Neural crest cell (in vitro differentiated cells): ENCODE measurements around the gene RASGRF2. TPM values are rescaled to one million over a fixed set of nuclear protein-coding genes. Genes with fewer than 3 reads are reported as not detected.

ENCODE experiments used
- DNase-seq: peaks from one replicate; pipeline ENCODE4 v3.0.0; 2021; ENCODE audit warnings: low read depth, mixed read lengths, low spot score
- H3K27ac Mint-ChIP-seq: one replicate; pipeline ENCODE4 v1.8.0; 2021; ENCODE audit warnings: mild to moderate bottlenecking, mixed read lengths; ENCODE audit not compliant: unreplicated experiment
- H3K27me3 Mint-ChIP-seq: 2 replicates; pipeline ENCODE4 v1.8.0; 2021; ENCODE audit warnings: low read depth, mild to moderate bottlenecking, mixed read lengths
- H3K36me3 Mint-ChIP-seq: 2 replicates; pipeline ENCODE4 v1.8.0; 2021; ENCODE audit warnings: low read depth, mild to moderate bottlenecking, mixed read lengths
- H3K4me1 Mint-ChIP-seq: 2 replicates; pipeline ENCODE4 v1.8.0; 2021; ENCODE audit warnings: mixed read lengths
- H3K4me3 Mint-ChIP-seq: one replicate; pipeline ENCODE4 v1.8.0; 2021; ENCODE audit warnings: mild to moderate bottlenecking, mixed read lengths
- H3K9me3 Mint-ChIP-seq: 2 replicates; pipeline ENCODE4 v1.8.0; 2021; ENCODE audit warnings: mixed read lengths
- CTCF ChIP-seq: fragments of 200-600 bp; sonication (generic); conservative IDR thresholded peaks from 2 replicates; pipeline ENCODE4 v1.5.0; 2021; ENCODE audit warnings: antibody characterized with exemption, mild to moderate bottlenecking
- total RNA-seq: library from RNA; stranded (reverse); gene quantifications from 2 replicates; pipeline ENCODE4 v1.2.1, GENCODE V29; 2021

RASGRF2 gene
- total RNA-seq, 1 donor from 2014 or later = 0.19 TPM

GRCh38 chr5:81230416-81230815 lies 270.3 kb downstream of the RASGRF2 start:
- no peak overlapping the region for H3K27ac Mint-ChIP-seq

GRCh38 chr5:81232464-81233079 lies 272.4 kb downstream of the RASGRF2 start:
- no peak for TF ChIP-seq CTCF
- no peak for DNase-seq
- H3K36me3 Mint-ChIP-seq = no peaks in the 10 kb centered on the region
- H3K4me1 Mint-ChIP-seq = peaks cover 17% of the 10 kb centered on the region
- H3K4me3 Mint-ChIP-seq = no peak overlapping the region
- no peaks in the 10 kb centered on the region for H3K9me3 Mint-ChIP-seq
- no peaks in the 10 kb centered on the region for H3K27me3 Mint-ChIP-seq
- no peak overlapping the region for H3K27ac Mint-ChIP-seq

More at GRCh38 chr5:81230416-81230815, 270.3 kb downstream of the RASGRF2 start:
- no peaks in the 10 kb centered on the region for H3K9me3 Mint-ChIP-seq
- TF ChIP-seq CTCF = no peak
- DNase-seq = no peak
- H3K27me3 Mint-ChIP-seq = no peaks in the 10 kb centered on the region
- no peaks in the 10 kb centered on the region for H3K36me3 Mint-ChIP-seq
- peaks cover 17% of the 10 kb centered on the region for H3K4me1 Mint-ChIP-seq
- no peak overlapping the region for H3K4me3 Mint-ChIP-seq

- no peaks in the 10 kb centered on the region for H3K36me3 Mint-ChIP-seq
- peak within 1 kb of the TSS; percentile 79 for H3K4me3 Mint-ChIP-seq
- H3K9me3 Mint-ChIP-seq = no peaks in the 10 kb centered on the region
- peaks cover 17% of the 10 kb centered on the region for H3K4me1 Mint-ChIP-seq
- H3K27ac Mint-ChIP-seq = peak within 1 kb of the TSS; percentile 65
- TF ChIP-seq CTCF = no peak
- no peaks in the 10 kb centered on the region for H3K27me3 Mint-ChIP-seq
- DNase-seq = peak; percentile 42
Measured at GRCh38 chr5:81233080-81233634, 273.0 kb downstream of the RASGRF2 start, which contains the start of gene CKMT2. Gene CKMT2 (plus strand): TSS chr5:81233322. CDS start chr5:81251133, 17,811 bp downstream.

- Mint-ChIP-seq H3K27ac (peak overlapping the region; percentile 94), H3K36me3 (peaks cover 4% of the 10 kb centered on the region), H3K4me1 (peaks cover 17% of the 10 kb centered on the region), H3K9me3 (no peaks in the 10 kb centered on the region), H3K27me3 (no peaks in the 10 kb centered on the region), H3K4me3 (peak overlapping the region; percentile 39)
- no peak for TF ChIP-seq CTCF
- DNase-seq = no peak
Measured at GRCh38 chr5:81234299-81234698, 274.1 kb downstream of the RASGRF2 start.

- no peak overlapping the region for H3K4me3 Mint-ChIP-seq
- no peaks in the 10 kb centered on the region for H3K27me3 Mint-ChIP-seq
- no peak overlapping the region for H3K27ac Mint-ChIP-seq
- H3K36me3 Mint-ChIP-seq = peaks cover 4% of the 10 kb centered on the region
- no peaks in the 10 kb centered on the region for H3K9me3 Mint-ChIP-seq
- peaks cover 17% of the 10 kb centered on the region for H3K4me1 Mint-ChIP-seq
- DNase-seq = no peak
- TF ChIP-seq CTCF = no peak
Measured at GRCh38 chr5:81234801-81235200, 274.6 kb downstream of the RASGRF2 start.
